SK-N-SH (cell line): ENCODE data around the gene SERPINB5. TPM values are rescaled to one million over a fixed set of nuclear protein-coding genes. Genes with fewer than 3 reads are reported as not detected.

ENCODE experiments used
- CTCF ChIA-PET: fragments of 300-600, 350-600 bp; formaldehyde crosslinking; extraction: SDS; loops from one replicate; lab custom pipeline; 2021; lab: Yijun Ruan, JAX
- POLR2A ChIA-PET: fragments of 350-600 bp; sonication (Branson Sonifier 250); formaldehyde crosslinking; extraction: SDS; loops from one replicate; lab custom pipeline; 2020; ENCODE audit warnings: antibody characterized with exemption, inconsistent platforms; lab: Yijun Ruan, JAX
- DNase-seq: peaks from one replicate; pipeline ENCODE4 v3.0.0; 2012
- H2AFZ ChIP-seq: fragments of 200-600 bp; sonication (generic); 2 replicates; pipeline ENCODE4 v1.8.1; 2016; ENCODE audit warnings: antibody characterized with exemption, mild to moderate bottlenecking, low read depth
- H3F3A ChIP-seq: fragments of 200-600 bp; sonication (generic); replicated peaks from 2 replicates; pipeline ENCODE3; 2016; ENCODE audit warnings: antibody characterized with exemption, mild to moderate bottlenecking; ENCODE audit not compliant: insufficient read depth
- H3K27ac ChIP-seq, 2 experiments: fragments of 200-500 bp in 1 of 2; fragments of 200-600 bp in 1 of 2; sonication (Bioruptor generic) in 1 of 2; sonication (generic), shearing (Covaris generic) in 1 of 2; 2 replicates each; pipeline versions ENCODE4 v1.5.1 to v1.6.1; 2014 to 2016; ENCODE audit warnings: low read depth in 2 of 2, inconsistent platforms in 1 of 2, low read length in 1 of 2, mild to moderate bottlenecking in 1 of 2, mixed read lengths in 1 of 2
- H3K27me3 ChIP-seq: fragments of 200-600 bp; sonication (generic), shearing (Covaris generic); 2 replicates; pipeline ENCODE4 v1.6.1; 2016; ENCODE audit warnings: mixed run types; ENCODE audit not compliant: insufficient read depth
- H3K36me3 ChIP-seq, 2 experiments: fragments of 200-500 bp in 1 of 2; fragments of 200-600 bp in 1 of 2; sonication (Bioruptor generic) in 1 of 2; sonication (generic) in 1 of 2; replicated peaks in 1 of 2; 2 replicates each; pipeline versions ENCODE3 to v1.5.1; 2014 to 2016; ENCODE audit warnings: low read length in 1 of 2, mild to moderate bottlenecking in 1 of 2; ENCODE audit not compliant: insufficient read depth in 2 of 2, control insufficient read depth in 1 of 2
- H3K4me1 ChIP-seq, 2 experiments: fragments of 200-500 bp in 1 of 2; fragments of 200-600 bp in 1 of 2; sonication (Bioruptor generic) in 1 of 2; sonication (generic), shearing (Covaris generic) in 1 of 2; 2 replicates each; pipeline versions ENCODE4 v1.5.1 to v1.6.1; 2014 to 2016; ENCODE audit warnings: low read depth in 1 of 2, low read length in 1 of 2, mixed run types in 1 of 2; ENCODE audit not compliant: insufficient read depth in 2 of 2, control insufficient read depth in 1 of 2
- H3K4me2 ChIP-seq: fragments of 200-600 bp; sonication (generic), shearing (Covaris generic); 2 replicates; pipeline ENCODE4 v1.6.1; 2017; ENCODE audit warnings: mixed run types
- H3K4me3 ChIP-seq, 2 experiments: fragments of 200-500 bp in 1 of 2; fragments of 200-600 bp in 1 of 2; sonication (Bioruptor generic) in 1 of 2; sonication (generic), shearing (Covaris generic) in 1 of 2; 2 replicates each; pipeline versions ENCODE4 v1.5.1 to v1.8.1; 2014 to 2016; ENCODE audit warnings: low read depth in 2 of 2, inconsistent platforms in 1 of 2, low read length in 1 of 2, mild to moderate bottlenecking in 1 of 2, mixed read lengths in 1 of 2, moderate library complexity in 1 of 2
- H3K79me2 ChIP-seq: fragments of 200-600 bp; sonication (generic); 2 replicates; pipeline ENCODE4 v1.8.1; 2017; ENCODE audit warnings: mild to moderate bottlenecking; ENCODE audit not compliant: insufficient read depth
- H3K9ac ChIP-seq: fragments of 200-600 bp; sonication (generic); 2 replicates; pipeline ENCODE4 v1.6.1; 2017; ENCODE audit warnings: mixed run types
- H3K9me2 ChIP-seq: fragments of 200-600 bp; sonication (generic); 2 replicates; pipeline ENCODE4 v1.6.1; 2017; ENCODE audit warnings: mixed run types
- H3K9me3 ChIP-seq: fragments of 200-600 bp; sonication (generic); 2 replicates; pipeline ENCODE4 v1.6.1; 2017; ENCODE audit warnings: mixed run types, mild to moderate bottlenecking, moderate library complexity
- H4K20me1 ChIP-seq: fragments of 200-600 bp; sonication (generic); 2 replicates; pipeline ENCODE4 v1.6.1; 2017; ENCODE audit warnings: mild to moderate bottlenecking, mixed run types; ENCODE audit not compliant: insufficient read depth
- ELF1 ChIP-seq: IDR thresholded peaks from 2 replicates; pipeline ENCODE4 v1.4.0; 2012
- EZH2phosphoT487 ChIP-seq: fragments of 200-600 bp; sonication (generic); IDR thresholded peaks from 2 replicates; pipeline ENCODE4 v1.6.1; 2017; ENCODE audit warnings: low read depth, mixed run types, mild to moderate bottlenecking, antibody characterized with exemption, moderate library complexity, borderline replicate concordance
- FOSL2 ChIP-seq: IDR thresholded peaks from 2 replicates; pipeline ENCODE4 v1.4.0; 2012; ENCODE audit warnings: low read depth, mild to moderate bottlenecking, moderate library complexity, borderline replicate concordance
- FOXM1 ChIP-seq: IDR thresholded peaks from 2 replicates; pipeline ENCODE4 v1.4.0; 2012; ENCODE audit warnings: low read depth, mild to moderate bottlenecking
- GABPA ChIP-seq: IDR thresholded peaks from 2 replicates; pipeline ENCODE4 v1.4.0; 2012; ENCODE audit warnings: low read depth, mild to moderate bottlenecking
- IRF3 ChIP-seq: fragments of 150-350 bp; IDR thresholded peaks from 2 replicates; pipeline ENCODE4 v1.6.1; 2016; ENCODE audit warnings: mild to moderate bottlenecking, low read depth, low read length
- JUND ChIP-seq: IDR thresholded peaks from 2 replicates; pipeline ENCODE4 v1.4.0; 2012
- MEF2A ChIP-seq: IDR thresholded peaks from 2 replicates; pipeline ENCODE4 v1.4.0; 2012; ENCODE audit warnings: low read depth, borderline replicate concordance
- NRF1 ChIP-seq: IDR thresholded peaks from 2 replicates; pipeline ENCODE4 v1.6.1; 2012; ENCODE audit warnings: low read depth, mild to moderate bottlenecking, low read length
- RAD21 ChIP-seq: IDR thresholded peaks from 2 replicates; pipeline ENCODE4 v1.6.1; 2012; ENCODE audit warnings: mild to moderate bottlenecking, low read length
- RCOR1 ChIP-seq: fragments of 150-350 bp; IDR thresholded peaks from 2 replicates; pipeline ENCODE4 v1.6.1; 2017; ENCODE audit warnings: antibody characterized with exemption, low read length
- REST ChIP-seq: IDR thresholded peaks from 2 replicates; pipeline ENCODE4 v1.6.1; 2012; ENCODE audit warnings: mild to moderate bottlenecking, low read depth, low read length, moderate library complexity
- RFX5 ChIP-seq: IDR thresholded peaks from 2 replicates; pipeline ENCODE4 v1.6.1; 2012; ENCODE audit warnings: mild to moderate bottlenecking, improper control_type of control experiment, low read length
- RXRA ChIP-seq: IDR thresholded peaks from 2 replicates; pipeline ENCODE4 v1.4.0; 2012; ENCODE audit warnings: low read depth, mild to moderate bottlenecking, borderline replicate concordance
- SMC3 ChIP-seq: IDR thresholded peaks from 2 replicates; pipeline ENCODE4 v1.6.1; 2012; ENCODE audit warnings: low read depth, low read length, improper control_type of control experiment
- TCF12 ChIP-seq: IDR thresholded peaks from 2 replicates; pipeline ENCODE4 v1.4.0; 2012
- USF2 ChIP-seq: fragments of 150-350 bp; IDR thresholded peaks from 2 replicates; pipeline ENCODE4 v1.6.1; 2017; ENCODE audit warnings: antibody characterized with exemption, low read length, low read depth, borderline replicate concordance
- WGBS: methylation state at CpG from one replicate; pipeline ENCODE4 v1.1.6; 2017; ENCODE audit warnings: low lambda C conversion rate; 5-methylcytosine and 5-hydroxymethylcytosine counted together
- polyA plus RNA-seq, 3 experiments: library from polyadenylated mRNA; depleted of rRNA; stranded (reverse); fragments of >200 nt; gene quantifications; 2 replicates each; pipeline ENCODE4 v1.2.3, GENCODE V29; 2012
- TF ChIP-seq, protein P1 (sequence below): IDR thresholded peaks from 2 replicates; pipeline ENCODE4 v1.4.0; 2012; ENCODE audit warnings: low read depth, borderline replicate concordance
- TF ChIP-seq, protein P2 (sequence below): fragments of 200-600 bp; sonication (generic); IDR thresholded peaks from 2 replicates; pipeline ENCODE4 v1.6.1; 2017; ENCODE audit warnings: antibody characterized with exemption, mild to moderate bottlenecking, moderate library complexity

SERPINB5 gene
- polyA plus RNA-seq, 1 of the 3 experiments (the other 2 are of a cell fraction): not detected

DNA sequence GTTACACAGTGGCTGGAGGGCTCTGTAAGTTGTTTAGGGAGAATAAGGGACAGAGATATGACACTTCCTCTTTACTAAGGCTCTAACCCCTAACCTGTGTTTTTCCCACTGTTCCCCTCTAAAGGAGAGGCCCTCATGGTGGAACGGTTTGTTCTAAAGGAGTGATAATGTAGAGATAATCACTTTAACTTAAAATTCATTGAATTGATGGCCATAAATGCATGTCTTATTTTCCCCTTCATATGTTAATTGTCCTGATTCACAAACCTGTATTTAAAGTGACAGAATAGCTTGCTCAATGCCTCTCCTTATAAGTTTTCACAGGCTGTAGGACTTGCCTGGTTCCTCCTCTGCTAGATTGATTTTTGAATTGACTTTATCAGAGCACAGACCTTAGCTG lies 65.3 kb downstream of the SERPINB5 start, which contains the start of gene SERPINB12:
SERPINB12 (plus strand) TSS at position 301 of the 400 bp plus-strand sequence. CDS start 13,791 bp downstream, outside the sequence.
- Histone ChIP-seq H3K36me3 (no peaks in the 10 kb centered on the region), H3K9me3 (no peaks in the 10 kb centered on the region), H3K4me1 (no peaks in the 10 kb centered on the region; a peak in 1 of 4 replicates), H4K20me1 (no peaks in the 10 kb centered on the region), H3K9me2 (no peaks in the 10 kb centered on the region), H3K4me3 (no peak within 1 kb of the TSS), H3K4me2 (no peak within 1 kb of the TSS), H3K9ac (no peak within 1 kb of the TSS), H2AFZ (no peak within 1 kb of the TSS), H3K27me3 (no peaks in the 10 kb centered on the region), H3K79me2 (no peaks in the 10 kb centered on the region), H3F3A (no peaks in the 10 kb centered on the region), H3K27ac (no peak within 1 kb of the TSS)
- TF ChIP-seq, protein P1, sequence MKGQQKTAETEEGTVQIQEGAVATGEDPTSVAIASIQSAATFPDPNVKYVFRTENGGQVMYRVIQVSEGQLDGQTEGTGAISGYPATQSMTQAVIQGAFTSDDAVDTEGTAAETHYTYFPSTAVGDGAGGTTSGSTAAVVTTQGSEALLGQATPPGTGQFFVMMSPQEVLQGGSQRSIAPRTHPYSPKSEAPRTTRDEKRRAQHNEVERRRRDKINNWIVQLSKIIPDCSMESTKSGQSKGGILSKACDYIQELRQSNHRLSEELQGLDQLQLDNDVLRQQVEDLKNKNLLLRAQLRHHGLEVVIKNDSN: no peak
- no peak for TF ChIP-seq RFX5
- TF ChIP-seq IRF3: no peak
- TF ChIP-seq TCF12: no peak
- TF ChIP-seq ELF1: no peak
- TF ChIP-seq MEF2A: no peak
- no peak for TF ChIP-seq USF2
- no peak for TF ChIP-seq JUND
- no peak for TF ChIP-seq RCOR1
- TF ChIP-seq, protein P2, sequence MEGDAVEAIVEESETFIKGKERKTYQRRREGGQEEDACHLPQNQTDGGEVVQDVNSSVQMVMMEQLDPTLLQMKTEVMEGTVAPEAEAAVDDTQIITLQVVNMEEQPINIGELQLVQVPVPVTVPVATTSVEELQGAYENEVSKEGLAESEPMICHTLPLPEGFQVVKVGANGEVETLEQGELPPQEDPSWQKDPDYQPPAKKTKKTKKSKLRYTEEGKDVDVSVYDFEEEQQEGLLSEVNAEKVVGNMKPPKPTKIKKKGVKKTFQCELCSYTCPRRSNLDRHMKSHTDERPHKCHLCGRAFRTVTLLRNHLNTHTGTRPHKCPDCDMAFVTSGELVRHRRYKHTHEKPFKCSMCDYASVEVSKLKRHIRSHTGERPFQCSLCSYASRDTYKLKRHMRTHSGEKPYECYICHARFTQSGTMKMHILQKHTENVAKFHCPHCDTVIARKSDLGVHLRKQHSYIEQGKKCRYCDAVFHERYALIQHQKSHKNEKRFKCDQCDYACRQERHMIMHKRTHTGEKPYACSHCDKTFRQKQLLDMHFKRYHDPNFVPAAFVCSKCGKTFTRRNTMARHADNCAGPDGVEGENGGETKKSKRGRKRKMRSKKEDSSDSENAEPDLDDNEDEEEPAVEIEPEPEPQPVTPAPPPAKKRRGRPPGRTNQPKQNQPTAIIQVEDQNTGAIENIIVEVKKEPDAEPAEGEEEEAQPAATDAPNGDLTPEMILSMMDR: no peak
- TF ChIP-seq RAD21: no peak
- ChIA-PET CTCF (interaction anchor here (0.9 to 3.4 kb wide), 3 partner anchors 24 to 37 kb away, joined by 4 to 13 read pairs (median 4); no protein-coding TSS in a partner anchor), POLR2A (no interaction called here)
- WGBS: 4% methylated on average over 1 of the region's 1 CpG
- DNase-seq: no peak

- no peaks in the 10 kb centered on the region for H3K9me3 ChIP-seq
- DNase-seq: no peak
- TF ChIP-seq SMC3 (no peak), RXRA (no peak), NRF1 (no peak), MEF2A (no peak), REST (no peak), GABPA (no peak), EZH2phosphoT487 (no peak), FOSL2 (no peak), FOXM1 (no peak), RCOR1 (no peak)
- TF ChIP-seq, protein P1: no peak
These were observed 67.3 kb downstream of the SERPINB5 start for GRCh38 chr18:63544017-63544416.

More at GRCh38 chr18:63544017-63544416, 67.3 kb downstream of the SERPINB5 start:
- WGBS: 6% methylated on average over 2 of the region's 2 CpGs
- ChIA-PET POLR2A (no interaction called here), CTCF (interaction anchor here (1.0 to 2.4 kb wide), 3 partner anchors 13 to 33 kb away, joined by 3 to 9 read pairs (median 4); no protein-coding TSS in a partner anchor)
- H4K20me1 ChIP-seq: no peaks in the 10 kb centered on the region
- no peaks in the 10 kb centered on the region; a peak in 1 of 4 replicates for H3K4me1 ChIP-seq
- H3K27me3 ChIP-seq: no peaks in the 10 kb centered on the region
- no peaks in the 10 kb centered on the region for H3K79me2 ChIP-seq
- no peaks in the 10 kb centered on the region for H3K36me3 ChIP-seq
- H3K9ac ChIP-seq: no peak overlapping the region
- no peak overlapping the region for H2AFZ ChIP-seq
- H3K9me2 ChIP-seq: no peaks in the 10 kb centered on the region
- no peaks in the 10 kb centered on the region for H3F3A ChIP-seq
- H3K4me3 ChIP-seq: no peak overlapping the region
- H3K27ac ChIP-seq: no peak overlapping the region
- H3K4me2 ChIP-seq: no peak overlapping the region
